MV-4-11 (cell line): Measurements from ENCODE around the gene RNF144A.
"Not testable (repeated sequence)": the region's sequence is repeated elsewhere in the genome, so short reads cannot be mapped to it uniquely, and the experiment has no call there.

Source experiments
- DNase-seq: peaks from one replicate; lab custom pipeline; 2025; lab: John Stamatoyannopoulos, UW

Gene RNF144A

GRCh38 chr2:6972067-6972710 lies 55.0 kb downstream of the RNF144A start:
- no peak for DNase-seq

GRCh38 chr2:6973895-6974545 lies 56.8 kb downstream of the RNF144A start:
- DNase-seq = no peak

GRCh38 chr2:6975988-6976387 lies 58.8 kb downstream of the RNF144A start:
- no peak for DNase-seq

GRCh38 chr2:6977113-6977741 lies 60.0 kb downstream of the RNF144A start:
- DNase-seq = no peak

- DNase-seq = no peak
Observed at GRCh38 chr2:6977786-6978185, 60.6 kb downstream of the RNF144A start.

GRCh38 chr2:6978991-6979390 lies 61.8 kb downstream of the RNF144A start:
- no peak for DNase-seq

- no peak for DNase-seq
Observed at GRCh38 chr2:6982449-6982848, 65.2 kb downstream of the RNF144A start.

- DNase-seq = no peak
Observed at GRCh38 chr2:6982934-6983589, 65.8 kb downstream of the RNF144A start.

GRCh38 chr2:6986301-6986911 lies 69.2 kb downstream of the RNF144A start:
- DNase-seq = peak; percentile 54

GRCh38 chr2:6986912-6987361 lies 69.7 kb downstream of the RNF144A start:
- DNase-seq = no peak

- DNase-seq = no peak
Observed at GRCh38 chr2:6990871-6991270, 73.7 kb downstream of the RNF144A start.

- no peak for DNase-seq
Observed at GRCh38 chr2:6992794-6993228, 75.6 kb downstream of the RNF144A start.

- no peak for DNase-seq
Observed at GRCh38 chr2:6993229-6993640, 76.0 kb downstream of the RNF144A start.

GRCh38 chr2:6993936-6994335 lies 76.7 kb downstream of the RNF144A start:
- peak; percentile 24 for DNase-seq

GRCh38 chr2:6994536-6995128 lies 77.4 kb downstream of the RNF144A start:
- no peak for DNase-seq

- no peak for DNase-seq
Observed at GRCh38 chr2:6995391-6996097, 78.3 kb downstream of the RNF144A start.

- peak; percentile 51 for DNase-seq
Observed at GRCh38 chr2:6999211-6999877, 82.1 kb downstream of the RNF144A start.

- not testable (repeated sequence) for DNase-seq
Observed at GRCh38 chr2:7001395-7001794, 84.2 kb downstream of the RNF144A start.

- no peak for DNase-seq
Observed at GRCh38 chr2:7003895-7004294, 86.7 kb downstream of the RNF144A start.

- DNase-seq = peak; percentile 96
Observed at GRCh38 chr2:7004636-7005035, 87.4 kb downstream of the RNF144A start.

- no peak for DNase-seq
Observed at GRCh38 chr2:7007488-7007845, 90.3 kb downstream of the RNF144A start.
